ENCODE results near the gene ZBTB2. TPM values are rescaled to one million over a fixed set of nuclear protein-coding genes. Genes with fewer than 3 reads are reported as not detected.

The ZBTB2 gene
- total RNA-seq, 4 donors from 2014 or later, result 7.3 to 17.3 (median 11.0) TPM

GRCh38 chr6:151414641-151415260 is 23.4 kb upstream of the ZBTB2 start:
- no peak for TF ChIP-seq CTCF (IDR thresholded peaks at IDR 0.05; ENCODE audit: low read depth)

- TF ChIP-seq CTCF (IDR thresholded peaks at IDR 0.05; ENCODE audit: low read depth), result no peak
These were observed 22.2 kb upstream of the ZBTB2 start for GRCh38 chr6:151413372-151414145.

- TF ChIP-seq CTCF (IDR thresholded peaks at IDR 0.05; ENCODE audit: low read depth), result no peak
These were observed 21.6 kb upstream of the ZBTB2 start for GRCh38 chr6:151412909-151413308.

- no peak for TF ChIP-seq CTCF (IDR thresholded peaks at IDR 0.05; ENCODE audit: low read depth)
These were observed 18.3 kb upstream of the ZBTB2 start for GRCh38 chr6:151409679-151410078.

GRCh38 chr6:151409260-151409659 is 17.9 kb upstream of the ZBTB2 start:
- no peak for TF ChIP-seq CTCF (IDR thresholded peaks at IDR 0.05; ENCODE audit: low read depth)

- no peak for TF ChIP-seq CTCF (IDR thresholded peaks at IDR 0.05; ENCODE audit: low read depth)
These were observed 17.5 kb upstream of the ZBTB2 start for GRCh38 chr6:151408858-151409257.

- TF ChIP-seq CTCF (IDR thresholded peaks at IDR 0.05; ENCODE audit: low read depth), result no peak
These were observed 12.6 kb upstream of the ZBTB2 start for GRCh38 chr6:151403919-151404308.

Measured in subcutaneous adipose tissue (tissue), 4 donors.